Activated T-cell treated with anti-CD3 and anti-CD28 coated beads for 1 hour (primary cell): ENCODE results near the gene SRF.

Source experiments
- DNase-seq: peaks from one replicate; pipeline ENCODE4 v3.0.0-alpha.2; 2020; ENCODE audit warnings: low read depth

SRF gene

GRCh38 chr6:43183441-43183840 is 12.4 kb downstream of the SRF start:
- DNase-seq, result no peak

DNA sequence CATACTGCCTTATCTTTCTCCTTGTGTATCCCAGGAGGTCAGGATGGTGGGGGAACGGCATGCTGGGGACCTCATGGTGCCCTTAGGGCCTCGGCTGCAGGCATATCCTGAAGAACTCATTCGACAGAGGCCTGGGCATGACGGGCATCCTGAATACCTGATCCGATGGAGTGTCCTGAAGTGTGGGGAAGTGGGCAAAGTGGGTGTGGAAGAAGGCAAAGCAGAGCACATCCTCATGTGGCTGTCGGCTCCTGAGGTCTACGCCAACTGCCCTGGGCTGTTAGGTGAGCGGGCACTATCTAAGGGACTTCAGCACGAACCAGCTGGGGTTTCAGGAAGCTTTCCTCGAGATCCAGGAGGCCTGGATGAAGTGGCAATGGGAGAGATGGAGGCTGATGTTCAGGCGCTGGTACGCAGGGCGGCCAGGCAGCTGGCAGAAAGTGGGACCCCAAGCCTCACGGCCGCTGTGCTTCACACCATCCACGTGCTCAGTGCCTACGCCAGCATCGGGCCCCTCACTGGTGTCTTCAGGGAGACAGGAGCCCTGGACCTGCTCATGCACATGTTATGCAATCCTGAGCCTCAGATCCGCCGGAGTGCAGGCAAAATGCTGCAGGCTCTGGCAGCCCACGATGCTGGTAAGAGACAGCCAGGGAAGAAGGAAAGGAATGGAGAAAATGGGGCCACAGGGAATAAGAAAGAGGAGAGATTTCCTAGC is 13.4 kb downstream of the SRF start:
- no peak for DNase-seq

- DNase-seq, result no peak
Observed at GRCh38 chr6:43185391-43185985, 14.4 kb downstream of the SRF start.

- DNase-seq, result no peak
Observed at GRCh38 chr6:43186019-43186418, 14.9 kb downstream of the SRF start.

DNA sequence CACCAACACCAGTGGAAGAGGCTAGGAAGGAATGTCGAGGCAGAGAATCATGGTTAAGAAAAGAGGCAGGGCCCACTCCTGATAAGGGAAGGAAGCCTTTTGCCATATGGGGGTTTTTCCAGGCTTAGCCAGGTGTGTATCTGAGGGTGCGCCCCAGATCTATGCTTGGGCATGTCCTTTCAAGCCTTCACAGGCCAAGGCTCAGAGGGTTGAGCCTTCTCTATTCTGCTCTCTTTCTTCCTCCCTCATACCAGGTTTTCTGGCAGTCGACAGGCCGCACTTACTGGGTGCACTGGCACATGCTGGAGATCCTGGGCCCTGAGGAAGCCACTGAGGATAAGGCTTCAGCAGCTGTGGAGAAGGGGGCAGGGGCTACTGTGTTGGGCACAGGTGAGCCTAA is 15.6 kb downstream of the SRF start:
- DNase-seq, result no peak

- no peak for DNase-seq
Observed at GRCh38 chr6:43187821-43188220, 16.8 kb downstream of the SRF start.

- no peak for DNase-seq
Observed at GRCh38 chr6:43188426-43188825, 17.4 kb downstream of the SRF start.

DNA sequence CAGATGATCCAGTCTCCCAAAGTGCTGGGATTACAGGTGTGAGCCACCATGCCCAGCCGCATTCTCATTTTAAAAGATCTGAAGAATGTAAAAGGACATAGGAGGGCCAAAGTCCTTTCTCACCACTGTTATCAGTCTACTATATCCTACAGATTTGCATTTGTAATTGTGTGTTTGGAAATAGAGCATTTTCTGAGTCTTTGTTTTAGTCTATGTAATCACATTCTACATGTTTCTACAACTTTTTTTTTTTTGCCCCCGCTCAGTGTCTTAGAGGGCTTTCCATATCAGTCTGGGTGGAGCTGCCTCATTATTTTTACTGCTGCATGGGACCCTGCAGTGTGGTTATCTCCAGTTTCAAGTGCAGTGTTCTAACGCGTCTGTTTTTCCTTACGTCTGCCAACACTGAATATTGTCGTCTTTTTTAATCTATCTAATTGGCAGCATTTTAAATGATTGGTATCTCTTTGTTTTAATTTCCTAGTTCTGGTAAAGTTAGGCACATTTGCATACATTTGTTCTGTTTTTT is 18.8 kb downstream of the SRF start:
- no peak for DNase-seq

DNA sequence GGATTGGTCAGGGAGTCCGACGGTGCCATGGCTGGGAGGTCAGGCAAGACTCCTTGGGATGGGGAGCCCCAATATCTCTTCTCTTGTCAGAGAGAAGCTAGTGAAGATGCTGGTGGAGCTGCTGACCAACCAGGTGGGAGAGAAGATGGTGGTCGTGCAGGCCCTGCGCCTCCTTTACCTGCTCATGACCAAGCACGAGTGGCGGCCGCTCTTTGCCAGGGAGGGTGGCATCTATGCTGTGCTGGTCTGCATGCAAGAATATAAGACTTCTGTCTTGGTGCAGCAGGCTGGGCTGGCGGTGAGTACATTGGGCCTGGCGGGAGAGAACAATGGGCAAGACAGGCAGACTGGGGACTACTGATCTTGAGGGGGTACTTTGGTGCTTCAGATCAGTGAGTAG is 21.8 kb downstream of the SRF start:
- DNase-seq, result no peak

- DNase-seq, result no peak
Observed at GRCh38 chr6:43193929-43194328, 22.9 kb downstream of the SRF start.

DNA sequence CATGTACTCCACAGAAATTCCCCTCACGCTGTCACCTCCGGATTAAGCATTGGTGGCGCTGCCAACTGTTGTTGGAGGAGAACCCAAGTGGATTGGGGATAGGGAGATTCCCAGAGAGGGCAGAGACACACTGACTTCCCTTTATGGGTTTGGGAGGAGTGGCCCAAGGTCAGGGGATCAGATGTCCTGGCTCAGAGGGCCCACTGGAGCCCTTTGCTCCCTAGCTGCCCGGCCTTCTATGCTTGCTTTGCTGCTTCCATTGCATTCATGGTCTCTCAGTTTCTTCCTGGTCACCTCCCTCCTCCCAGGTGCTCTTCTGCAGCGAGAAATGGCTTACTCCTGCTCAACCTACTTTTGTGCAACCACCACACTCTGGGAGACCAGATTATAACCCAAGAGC is 25.3 kb downstream of the SRF start:
- DNase-seq, result no peak

- no peak for DNase-seq
Observed at GRCh38 chr6:43199912-43200311, 28.8 kb downstream of the SRF start.

- no peak for DNase-seq
Observed at GRCh38 chr6:43200541-43200940, 29.5 kb downstream of the SRF start.

- no peak for DNase-seq
Observed at GRCh38 chr6:43202451-43202850, 31.4 kb downstream of the SRF start.

DNA sequence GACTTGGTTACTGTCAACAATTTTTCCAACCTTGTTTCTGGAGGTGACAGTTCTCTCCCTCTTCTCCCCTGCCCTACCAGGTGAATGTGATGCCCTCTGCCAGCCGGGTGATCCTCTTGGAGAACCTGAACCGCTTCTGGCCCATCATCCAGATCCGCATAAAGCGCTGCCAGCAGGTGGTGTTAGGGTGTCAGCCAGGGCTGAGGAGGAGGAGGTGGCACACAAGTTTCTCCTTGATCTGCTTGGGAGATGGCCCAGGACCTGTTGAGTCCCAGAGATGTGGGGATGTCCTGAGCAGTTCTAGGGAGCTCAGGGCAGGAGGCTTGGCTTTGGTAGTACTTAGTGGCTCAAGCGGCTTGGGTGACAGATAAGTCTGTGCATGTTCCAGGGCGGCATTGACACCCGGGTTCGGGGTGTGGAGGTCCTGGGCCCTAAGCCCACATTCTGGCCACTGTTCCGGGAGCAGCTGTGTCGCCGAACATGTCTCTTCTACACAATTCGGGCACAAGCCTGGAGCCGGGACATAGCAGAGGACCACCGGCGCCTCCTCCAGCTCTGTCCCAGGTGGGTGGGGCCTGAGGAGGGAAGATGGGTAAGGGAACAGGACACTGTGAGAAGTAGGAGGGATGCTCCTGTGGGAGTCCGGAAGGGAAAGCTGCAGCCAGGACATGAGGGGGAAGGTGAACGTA is 32.1 kb downstream of the SRF start:
- DNase-seq, result no peak

DNA sequence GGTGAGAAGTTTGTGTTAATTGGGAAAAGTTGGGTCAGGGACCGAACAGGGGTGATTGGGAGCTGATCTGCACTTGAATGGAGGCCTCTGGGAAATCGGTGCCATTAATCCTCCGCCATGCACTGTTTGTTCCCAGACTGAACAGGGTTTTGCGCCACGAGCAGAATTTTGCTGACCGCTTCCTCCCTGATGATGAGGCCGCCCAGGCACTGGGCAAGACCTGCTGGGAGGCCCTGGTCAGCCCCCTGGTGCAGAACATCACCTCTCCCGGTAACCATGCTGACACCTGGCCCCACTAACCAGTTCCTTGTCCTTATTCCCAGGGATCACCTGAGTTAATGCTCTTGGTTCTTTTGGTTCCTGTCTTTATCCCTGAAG is 32.6 kb downstream of the SRF start:
- no peak for DNase-seq

DNA sequence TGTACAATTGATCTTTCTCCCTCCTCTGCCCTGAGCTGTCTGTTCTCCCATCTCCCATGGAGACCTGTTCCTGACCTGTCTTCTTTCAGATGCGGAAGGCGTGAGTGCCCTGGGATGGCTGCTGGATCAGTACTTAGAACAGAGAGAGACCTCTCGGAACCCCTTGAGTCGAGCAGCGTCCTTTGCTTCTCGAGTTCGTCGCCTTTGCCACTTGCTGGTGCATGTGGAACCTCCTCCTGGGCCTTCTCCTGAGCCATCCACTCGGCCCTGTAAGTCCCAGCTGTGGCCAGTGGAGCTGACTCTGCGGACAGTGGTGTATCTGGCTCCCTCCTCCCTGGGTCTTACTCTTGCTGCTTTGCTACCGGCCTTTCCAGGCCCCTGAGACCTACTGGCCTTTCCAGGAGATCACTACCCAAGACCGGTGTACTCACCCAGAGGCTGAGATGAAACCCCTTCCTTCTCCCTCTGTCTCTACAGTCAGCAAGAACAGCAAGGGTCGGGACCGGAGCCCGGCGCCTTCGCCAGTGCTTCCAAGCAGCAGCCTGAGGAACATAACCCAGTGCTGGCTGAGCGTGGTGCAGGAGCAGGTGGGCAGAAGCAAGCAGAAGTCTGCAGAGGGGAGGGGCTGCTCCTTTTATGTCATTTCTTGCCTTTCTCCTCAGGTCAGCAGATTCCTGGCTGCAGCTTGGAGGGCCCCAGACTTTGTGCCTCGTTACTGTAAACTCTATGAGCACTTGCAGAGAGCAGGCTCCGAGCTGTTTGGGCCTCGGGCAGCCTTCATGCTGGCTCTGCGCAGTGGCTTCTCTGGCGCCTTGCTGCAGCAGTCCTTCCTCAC is 33.4 kb downstream of the SRF start:
- DNase-seq, result no peak

DNA sequence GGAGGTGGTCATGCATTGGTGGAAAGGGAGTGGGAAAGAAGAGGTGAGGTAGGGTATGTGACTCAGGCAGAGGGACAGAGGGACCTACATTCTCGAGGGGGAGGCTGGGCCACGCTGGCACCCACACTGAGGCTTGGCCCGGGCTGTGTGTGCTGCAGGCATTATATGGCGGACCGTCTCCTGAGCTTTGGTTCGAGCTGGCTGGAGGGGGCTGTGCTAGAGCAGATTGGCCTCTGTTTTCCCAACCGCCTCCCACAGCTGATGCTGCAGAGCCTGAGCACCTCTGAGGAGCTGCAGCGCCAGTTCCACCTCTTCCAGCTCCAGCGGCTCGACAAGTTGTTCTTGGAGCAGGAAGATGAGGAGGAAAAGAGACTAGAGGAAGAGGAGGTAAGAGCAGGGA is 34.8 kb downstream of the SRF start:
- DNase-seq, result no peak

DNA sequence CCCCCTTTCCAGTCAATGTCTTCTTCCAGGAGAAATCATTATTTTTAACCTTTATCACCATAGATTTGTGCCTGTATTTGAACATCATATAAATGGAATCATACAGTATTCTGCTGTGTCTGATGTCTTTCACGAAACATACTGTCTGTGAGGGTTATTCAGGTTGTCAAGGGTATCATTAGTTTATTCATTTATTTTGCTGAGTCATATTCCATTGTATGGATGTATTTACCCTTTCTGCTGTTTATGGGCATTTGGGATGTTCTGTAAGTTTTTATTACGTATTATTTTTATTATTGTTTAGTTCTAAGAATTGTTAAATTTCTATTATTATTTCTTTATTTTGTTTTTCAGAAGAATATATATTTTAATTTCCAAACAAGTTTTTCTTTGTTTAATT is 36.2 kb downstream of the SRF start:
- DNase-seq, result no peak

- DNase-seq, result no peak
Observed at GRCh38 chr6:43211955-43212354, 40.9 kb downstream of the SRF start.

- DNase-seq, result no peak
Observed at GRCh38 chr6:43213431-43213830, 42.4 kb downstream of the SRF start.

GRCh38 chr6:43215066-43215465 is 44.0 kb downstream of the SRF start:
- no peak for DNase-seq
